Measurements from ENCODE around the gene DDC.

GRCh38 chr7:50477640-50478039 is 87.6 kb downstream of the DDC start:
- no peak for TF ChIP-seq CTCF (IDR thresholded peaks at IDR 0.05 in 2 of 3, conservative IDR thresholded peaks at IDR 0.05 in 1 of 3; ENCODE audit: borderline replicate concordance in 1 of 3, insufficient read depth in 1 of 3, low read depth in 2 of 3, low read length in 2 of 3)
- no peak for TF ChIP-seq EZH2 (IDR thresholded peaks at IDR 0.05)
- TF ChIP-seq RAD21 (IDR thresholded peaks at IDR 0.05; ENCODE audit: low read depth): no peak
- no peak for TF ChIP-seq SP1 (IDR thresholded peaks at IDR 0.05; ENCODE audit: low read depth)
- no peak for TF ChIP-seq CBX3 (IDR thresholded peaks at IDR 0.05; ENCODE audit: low read depth)
- no peak for TF ChIP-seq POLR2A (IDR thresholded peaks at IDR 0.05; ENCODE audit: borderline replicate concordance, extremely low read depth, insufficient read depth, insufficient read length)
- no peak for TF ChIP-seq ZFX (IDR thresholded peaks at IDR 0.05)
- TF ChIP-seq CEBPB (IDR thresholded peaks at IDR 0.05; ENCODE audit: low read depth): no peak
- no peak for TF ChIP-seq MAX (IDR thresholded peaks at IDR 0.05)
- TF ChIP-seq POLR2AphosphoS5 (IDR thresholded peaks at IDR 0.05; ENCODE audit: low read depth, low read length): no peak
- TF ChIP-seq EGR1 (IDR thresholded peaks at IDR 0.05; ENCODE audit: low read depth): no peak
- no peak for TF ChIP-seq FOSL1 (IDR thresholded peaks at IDR 0.05; ENCODE audit: low read depth)
- no peak for TF ChIP-seq YY1 (IDR thresholded peaks at IDR 0.05; ENCODE audit: extremely low read depth, insufficient replicate concordance, low read depth, low read length)

Data from HCT116 (cell line).